GM21825 (cell line): ENCODE measurements around the gene EEPD1.
"Not testable (repeated sequence)": the region's sequence is repeated elsewhere in the genome, so short reads cannot be mapped to it uniquely, and the experiment has no call there.

ENCODE experiments used
- ATAC-seq: cut with Tn5 transposase; IDR thresholded peaks from one replicate; pipeline ENCODE4 v1.9.1; 2021; ENCODE audit warnings: mild to moderate bottlenecking, moderate library complexity; ENCODE audit not compliant: unreplicated experiment

The EEPD1 gene

GRCh38 chr7:36128448-36129047, 24.5 kb upstream of the EEPD1 start:
- ATAC-seq: no peak

GRCh38 chr7:36129048-36129534, 24.0 kb upstream of the EEPD1 start:
- no peak for ATAC-seq

- no peak for ATAC-seq
Observed at GRCh38 chr7:36130236-36130945, 22.7 kb upstream of the EEPD1 start.

GRCh38 chr7:36131026-36131425, 22.0 kb upstream of the EEPD1 start:
- no peak for ATAC-seq

- no peak for ATAC-seq
Observed at GRCh38 chr7:36131499-36131898, 21.6 kb upstream of the EEPD1 start.

GRCh38 chr7:36132012-36132411, 21.0 kb upstream of the EEPD1 start:
- no peak for ATAC-seq

- ATAC-seq: no peak
Observed at GRCh38 chr7:36135700-36136099, 17.4 kb upstream of the EEPD1 start.

- ATAC-seq: no peak
Observed at GRCh38 chr7:36137258-36137657, 15.8 kb upstream of the EEPD1 start.

GRCh38 chr7:36137754-36138153, 15.3 kb upstream of the EEPD1 start:
- ATAC-seq: no peak

GRCh38 chr7:36138209-36138608, 14.8 kb upstream of the EEPD1 start:
- ATAC-seq: no peak

GRCh38 chr7:36141351-36141750, 11.7 kb upstream of the EEPD1 start:
- no peak for ATAC-seq

- ATAC-seq: no peak
Observed at GRCh38 chr7:36141850-36142249, 11.2 kb upstream of the EEPD1 start.

GRCh38 chr7:36144189-36144588, 8.9 kb upstream of the EEPD1 start:
- no peak for ATAC-seq

GRCh38 chr7:36145686-36146085, 7.4 kb upstream of the EEPD1 start:
- ATAC-seq: no peak

GRCh38 chr7:36147361-36147760, 5.7 kb upstream of the EEPD1 start:
- no peak for ATAC-seq

- no peak for ATAC-seq
Observed at GRCh38 chr7:36148422-36149065, 4.5 kb upstream of the EEPD1 start.

GRCh38 chr7:36149240-36149639, 3.8 kb upstream of the EEPD1 start:
- ATAC-seq: not testable (repeated sequence)

GRCh38 chr7:36149694-36150452, 3.2 kb upstream of the EEPD1 start:
- no peak for ATAC-seq

- ATAC-seq: no peak
Observed at GRCh38 chr7:36151921-36152755, 916 bp upstream of the EEPD1 start.

GRCh38 chr7:36153571-36154097, 580 bp downstream of the EEPD1 start:
- peak; percentile 8 for ATAC-seq
